Activated CD8-positive, alpha-beta T cell treated with anti-CD3 and anti-CD28 coated beads for 36 hours (primary cell): ENCODE data around the gene PDPN. TPM values are rescaled to one million over a fixed set of nuclear protein-coding genes. Genes with fewer than 3 reads are reported as not detected.

Source experiments
- ATAC-seq: fragments of 200-7000 bp; cut with Tn5 transposase; one replicate; pipeline ENCODE4 v1.10.0; 2021; ENCODE audit warnings: mild to moderate bottlenecking, moderate library complexity
- CTCF ChIA-PET: fragments of 350-600 bp; sonication (Branson Sonifier 250); formaldehyde crosslinking; loops from one replicate; lab custom pipeline; 2021; ENCODE audit warnings: antibody characterized with exemption; lab: Charles Lee
- POLR2A ChIA-PET: fragments of 350-600 bp; sonication (Branson Sonifier 250); formaldehyde crosslinking; loops from one replicate; lab custom pipeline; 2021; ENCODE audit warnings: antibody characterized with exemption; lab: Charles Lee
- DNase-seq: peaks from one replicate; pipeline ENCODE4 v3.0.0-alpha.2; 2020
- H3K27ac Mint-ChIP-seq: one replicate; pipeline ENCODE4 v1.8.0; 2021; ENCODE audit warnings: mild to moderate bottlenecking, mixed read lengths
- H3K27me3 Mint-ChIP-seq: one replicate; pipeline ENCODE4 v1.8.0; 2021; ENCODE audit warnings: mixed read lengths
- H3K36me3 Mint-ChIP-seq: one replicate; pipeline ENCODE4 v1.8.0; 2021; ENCODE audit warnings: low read depth, mixed read lengths
- H3K4me1 Mint-ChIP-seq: one replicate; pipeline ENCODE4 v1.8.0; 2021; ENCODE audit warnings: low read depth, mixed read lengths
- H3K4me3 Mint-ChIP-seq: one replicate; pipeline ENCODE4 v1.8.0; 2021; ENCODE audit warnings: mild to moderate bottlenecking, moderate library complexity, mixed read lengths
- H3K9me3 Mint-ChIP-seq: one replicate; pipeline ENCODE4 v1.8.0; 2021; ENCODE audit warnings: mixed read lengths
- intact Hi-C: fragments of 100-400 bp; cut with micrococcal nuclease; formaldehyde crosslinking; loops from one replicate; pipeline ENCODE4 v1.10.0; 2022
- total RNA-seq, 2 experiments: library from RNA; stranded (reverse); gene quantifications; one replicate each; pipeline ENCODE4 v1.2.3, GENCODE V29; 2021
- TF ChIP-seq, protein P1 (sequence below): fragments of 200-600 bp; IDR thresholded peaks from one replicate; pipeline ENCODE4 v1.8.0; 2022; ENCODE audit warnings: antibody characterized with exemption, mild to moderate bottlenecking

PDPN gene
- total RNA-seq, 2 experiments from 2014 or later = not detected

DNA sequence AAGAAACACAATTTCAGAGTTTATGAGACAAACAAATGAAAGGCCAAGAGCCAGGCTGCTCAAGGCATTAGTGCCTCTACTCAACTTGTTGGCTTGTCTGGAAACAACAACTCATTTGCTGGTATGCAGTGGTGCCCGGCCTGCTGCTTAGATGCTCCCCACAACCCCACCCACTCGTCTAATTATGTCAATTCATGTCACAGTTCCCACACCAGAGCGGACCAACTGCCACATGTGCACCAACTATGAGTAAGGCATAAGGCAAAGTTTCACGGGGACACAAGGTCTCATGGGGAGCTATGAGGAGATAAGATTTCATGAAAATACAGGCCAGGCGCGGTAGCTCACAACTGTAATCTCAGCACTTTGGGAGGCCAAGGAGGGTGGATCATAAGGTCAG, 35.4 kb upstream of the PDPN start:
- Mint-ChIP-seq H3K27me3 (peaks cover 3% of the 10 kb centered on the region), H3K27ac (no peak overlapping the region), H3K9me3 (no peaks in the 10 kb centered on the region), H3K36me3 (no peaks in the 10 kb centered on the region), H3K4me3 (no peak overlapping the region), H3K4me1 (no peaks in the 10 kb centered on the region)
- TF ChIP-seq, protein P1, sequence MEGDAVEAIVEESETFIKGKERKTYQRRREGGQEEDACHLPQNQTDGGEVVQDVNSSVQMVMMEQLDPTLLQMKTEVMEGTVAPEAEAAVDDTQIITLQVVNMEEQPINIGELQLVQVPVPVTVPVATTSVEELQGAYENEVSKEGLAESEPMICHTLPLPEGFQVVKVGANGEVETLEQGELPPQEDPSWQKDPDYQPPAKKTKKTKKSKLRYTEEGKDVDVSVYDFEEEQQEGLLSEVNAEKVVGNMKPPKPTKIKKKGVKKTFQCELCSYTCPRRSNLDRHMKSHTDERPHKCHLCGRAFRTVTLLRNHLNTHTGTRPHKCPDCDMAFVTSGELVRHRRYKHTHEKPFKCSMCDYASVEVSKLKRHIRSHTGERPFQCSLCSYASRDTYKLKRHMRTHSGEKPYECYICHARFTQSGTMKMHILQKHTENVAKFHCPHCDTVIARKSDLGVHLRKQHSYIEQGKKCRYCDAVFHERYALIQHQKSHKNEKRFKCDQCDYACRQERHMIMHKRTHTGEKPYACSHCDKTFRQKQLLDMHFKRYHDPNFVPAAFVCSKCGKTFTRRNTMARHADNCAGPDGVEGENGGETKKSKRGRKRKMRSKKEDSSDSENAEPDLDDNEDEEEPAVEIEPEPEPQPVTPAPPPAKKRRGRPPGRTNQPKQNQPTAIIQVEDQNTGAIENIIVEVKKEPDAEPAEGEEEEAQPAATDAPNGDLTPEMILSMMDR = no peak
- ATAC-seq (no peak), DNase-seq (no peak)
- ChIA-PET CTCF (no interaction called here), POLR2A (no interaction called here)
- intact Hi-C loops = no loop called here

DNA sequence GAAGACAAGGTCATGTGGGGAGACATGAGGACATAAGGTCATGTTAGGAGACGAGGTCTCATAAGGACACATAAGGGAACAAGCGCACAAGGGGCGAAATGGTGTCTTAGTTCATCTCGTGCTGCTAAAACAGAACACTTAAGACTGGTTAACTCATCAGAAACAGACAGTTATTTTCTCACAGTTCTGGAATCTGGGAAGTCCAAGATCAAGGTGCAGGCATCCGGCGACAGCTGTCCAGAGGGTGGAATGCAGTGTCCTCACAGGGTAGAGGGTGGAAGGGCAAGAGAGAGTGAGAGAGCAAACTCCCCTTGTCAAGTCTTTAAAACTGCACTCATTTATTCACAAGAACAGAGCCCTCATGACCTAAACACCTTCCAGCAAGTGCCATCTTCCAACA, 34.6 kb upstream of the PDPN start:
- TF ChIP-seq, protein P1 = no peak
- ChIA-PET POLR2A (no interaction called here), CTCF (no interaction called here)
- Mint-ChIP-seq H3K4me1 (no peaks in the 10 kb centered on the region), H3K9me3 (no peaks in the 10 kb centered on the region), H3K27ac (no peak overlapping the region), H3K36me3 (no peaks in the 10 kb centered on the region), H3K27me3 (peaks cover 3% of the 10 kb centered on the region), H3K4me3 (no peak overlapping the region)
- ATAC-seq (no peak), DNase-seq (no peak)
- intact Hi-C loops = no loop called here

GRCh38 chr1:13549521-13549920, 34.1 kb upstream of the PDPN start:
- CTCF ChIA-PET = no interaction called here
- no peak for DNase-seq
- Mint-ChIP-seq H3K27ac (no peak overlapping the region), H3K4me3 (no peak overlapping the region), H3K27me3 (peaks cover 3% of the 10 kb centered on the region), H3K36me3 (no peaks in the 10 kb centered on the region), H3K9me3 (no peaks in the 10 kb centered on the region), H3K4me1 (no peaks in the 10 kb centered on the region)
- POLR2A ChIA-PET = no interaction called here
- intact Hi-C loops = no loop called here
- TF ChIP-seq, protein P1 = no peak
- no peak for ATAC-seq

DNA sequence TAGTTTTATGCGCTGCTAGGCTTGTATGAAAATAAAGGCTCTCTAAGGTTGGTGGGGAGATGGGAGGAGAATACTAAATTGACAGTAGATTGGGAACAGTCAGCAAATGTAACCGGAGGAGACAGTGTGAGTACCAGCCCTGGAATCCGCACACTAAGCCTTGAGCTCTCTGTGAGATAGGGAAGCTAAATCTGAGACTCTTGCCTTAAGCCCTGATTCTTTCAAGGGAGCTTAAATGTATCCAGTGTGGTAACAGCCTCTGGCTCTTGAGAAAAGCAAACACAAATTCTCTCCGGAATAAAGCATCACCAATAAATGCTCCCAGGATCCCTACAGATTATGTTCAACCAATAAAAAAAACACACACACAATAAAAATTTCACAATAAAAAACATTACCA, 33.0 kb upstream of the PDPN start:
- Mint-ChIP-seq H3K9me3 (no peaks in the 10 kb centered on the region), H3K4me1 (no peaks in the 10 kb centered on the region), H3K4me3 (no peak overlapping the region), H3K36me3 (no peaks in the 10 kb centered on the region), H3K27ac (no peak overlapping the region), H3K27me3 (peaks cover 3% of the 10 kb centered on the region)
- POLR2A ChIA-PET = no interaction called here
- CTCF ChIA-PET = no interaction called here
- intact Hi-C loops = no loop called here
- DNase-seq (no peak), ATAC-seq (no peak)
- TF ChIP-seq, protein P1 = no peak

- Mint-ChIP-seq H3K27ac (no peak overlapping the region), H3K27me3 (peaks cover 2% of the 10 kb centered on the region), H3K9me3 (no peaks in the 10 kb centered on the region), H3K4me1 (no peaks in the 10 kb centered on the region), H3K4me3 (no peak overlapping the region), H3K36me3 (no peaks in the 10 kb centered on the region)
- intact Hi-C loops = no loop called here
- CTCF ChIA-PET = no interaction called here
- POLR2A ChIA-PET = no interaction called here
- ATAC-seq = no peak
- TF ChIP-seq, protein P1 = no peak
- no peak for DNase-seq
Observed at GRCh38 chr1:13554798-13555197, 28.8 kb upstream of the PDPN start.
